Measurements from ENCODE around the gene TMEM243. TPM values are rescaled to one million over a fixed set of nuclear protein-coding genes. Genes with fewer than 3 reads are reported as not detected.

TMEM243 gene
- total and polyA plus RNA-seq, 12 donors, result 2.1 to 10.0 (median 4.8) TPM

DNA sequence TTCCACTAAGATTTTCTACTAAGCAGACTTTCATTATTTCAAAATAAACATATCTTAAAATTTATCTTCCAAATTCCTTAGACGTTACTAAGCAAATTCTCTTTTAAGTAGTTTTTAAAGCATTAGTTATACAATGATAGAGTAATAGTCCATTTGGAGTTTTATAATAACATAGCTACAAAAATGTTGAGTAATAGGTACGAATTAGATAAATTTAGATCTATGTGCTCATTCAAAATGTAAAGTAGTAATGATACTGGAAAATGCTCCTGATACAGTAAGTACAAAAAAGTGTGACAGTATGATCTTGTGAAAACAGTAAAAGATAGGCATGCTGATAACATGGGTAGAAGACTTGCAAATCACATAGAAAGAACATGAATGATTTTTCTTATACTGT lies 62.8 kb downstream of the TMEM243 start:
- H3K9me3 ChIP-seq, result no peaks in the 10 kb centered on the region
- no peak overlapping the region for H3K27ac ChIP-seq
- intact Hi-C loops (cut with DNase I), result loop anchor here in 2 of 10 donors (5.0 kb wide), 2 partner anchors 36 to 41 kb away; no protein-coding TSS in a partner anchor
- H3K27me3 ChIP-seq, result no peaks in the 10 kb centered on the region
- 59 to 63% methylated on average over 2 of the region's 2 CpGs for WGBS, 2 donors
- ATAC-seq (no peak), DNase-seq (no peak)
- TF ChIP-seq, protein P1, sequence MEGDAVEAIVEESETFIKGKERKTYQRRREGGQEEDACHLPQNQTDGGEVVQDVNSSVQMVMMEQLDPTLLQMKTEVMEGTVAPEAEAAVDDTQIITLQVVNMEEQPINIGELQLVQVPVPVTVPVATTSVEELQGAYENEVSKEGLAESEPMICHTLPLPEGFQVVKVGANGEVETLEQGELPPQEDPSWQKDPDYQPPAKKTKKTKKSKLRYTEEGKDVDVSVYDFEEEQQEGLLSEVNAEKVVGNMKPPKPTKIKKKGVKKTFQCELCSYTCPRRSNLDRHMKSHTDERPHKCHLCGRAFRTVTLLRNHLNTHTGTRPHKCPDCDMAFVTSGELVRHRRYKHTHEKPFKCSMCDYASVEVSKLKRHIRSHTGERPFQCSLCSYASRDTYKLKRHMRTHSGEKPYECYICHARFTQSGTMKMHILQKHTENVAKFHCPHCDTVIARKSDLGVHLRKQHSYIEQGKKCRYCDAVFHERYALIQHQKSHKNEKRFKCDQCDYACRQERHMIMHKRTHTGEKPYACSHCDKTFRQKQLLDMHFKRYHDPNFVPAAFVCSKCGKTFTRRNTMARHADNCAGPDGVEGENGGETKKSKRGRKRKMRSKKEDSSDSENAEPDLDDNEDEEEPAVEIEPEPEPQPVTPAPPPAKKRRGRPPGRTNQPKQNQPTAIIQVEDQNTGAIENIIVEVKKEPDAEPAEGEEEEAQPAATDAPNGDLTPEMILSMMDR (IDR thresholded peaks at IDR 0.05), result no peak
- peaks cover 0 to 67% (median 54%) of the 10 kb centered on the region in 9 donors for H3K4me1 ChIP-seq
- no peak overlapping the region for H3K4me3 ChIP-seq
- H3K36me3 ChIP-seq, result peaks cover 0 to 12% (median 0%) of the 10 kb centered on the region in 9 donors

DNA sequence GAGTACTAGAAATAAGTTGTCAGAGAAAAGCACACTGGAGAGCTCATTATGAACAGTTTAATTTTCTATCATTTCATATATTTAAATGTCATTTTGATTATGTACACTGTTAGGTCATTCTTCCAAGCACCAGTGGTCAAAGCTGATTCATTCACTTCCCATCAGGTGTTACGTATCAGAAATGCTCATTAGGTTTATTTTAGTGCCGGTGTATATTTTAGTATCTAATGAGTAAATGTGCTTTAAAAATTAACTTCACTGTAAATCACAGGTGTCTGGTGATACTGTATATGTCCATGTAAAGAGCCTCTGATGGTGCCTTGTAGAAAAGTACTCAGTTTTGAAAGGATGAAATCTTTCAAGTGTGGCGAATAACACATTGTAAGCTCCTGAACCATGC lies 63.7 kb downstream of the TMEM243 start:
- intact Hi-C loops (cut with DNase I), result loop anchor here in 3 of 10 donors (2.0 to 5.0 kb wide), 3 partner anchors 37 to 63 kb away; partner anchors contain the start of gene TMEM243 (in 2 of the 3)
- Histone ChIP-seq H3K9me3 (no peaks in the 10 kb centered on the region), H3K27ac (no peak overlapping the region), H3K4me3 (peak overlapping the region in 2 of 10 donors; percentile 1 to 86), H3K4me1 (peaks cover 0 to 73% (median 62%) of the 10 kb centered on the region in 9 donors), H3K36me3 (peaks cover 0 to 12% (median 0%) of the 10 kb centered on the region in 9 donors), H3K27me3 (no peaks in the 10 kb centered on the region)
- 65 to 73% methylated on average over 3 of the region's 3 CpGs for WGBS, 2 donors
- TF ChIP-seq, protein P1 (IDR thresholded peaks at IDR 0.05), result no peak
- DNase-seq, result no peak
- ATAC-seq, result no peak

DNA sequence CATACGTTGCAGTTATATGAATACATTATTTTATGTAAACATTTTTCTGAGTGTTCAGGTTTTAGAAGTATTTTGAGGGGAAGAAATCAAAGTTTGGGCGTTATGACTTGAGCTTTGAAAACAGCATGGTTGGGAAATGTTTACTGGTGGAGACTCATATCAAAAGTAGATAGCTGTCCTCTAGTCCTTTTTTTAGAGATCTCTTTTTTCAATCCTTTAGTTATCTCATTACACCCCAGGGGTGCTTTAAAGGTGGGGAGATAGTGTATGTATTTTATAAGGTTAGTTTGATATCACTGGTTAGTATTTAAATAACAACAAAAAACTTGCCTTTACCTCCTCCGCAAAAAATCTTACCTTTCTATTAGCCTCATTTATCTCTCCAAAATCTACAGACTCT lies 65.0 kb downstream of the TMEM243 start:
- intact Hi-C loops (cut with DNase I), result loop anchor here in 6 of 10 donors (2.0 to 5.0 kb wide), 5 partner anchors 63 to 227 kb away; partner anchors contain the start of genes TMEM243 (in 4 of the 6) and ELAPOR2 (in 3 of the 6)
- Histone ChIP-seq H3K4me3 (peak overlapping the region in 7 of 10 donors; percentile 66 to 86 (median 78)), H3K36me3 (peaks cover 0 to 8% (median 0%) of the 10 kb centered on the region in 9 donors), H3K4me1 (peaks cover 0 to 69% (median 58%) of the 10 kb centered on the region in 9 donors), H3K9me3 (no peaks in the 10 kb centered on the region), H3K27me3 (no peaks in the 10 kb centered on the region), H3K27ac (peak overlapping the region in 1 of 10 donors; percentile 97)
- TF ChIP-seq, protein P1 (IDR thresholded peaks at IDR 0.05), result no peak
- ATAC-seq (no peak), DNase-seq (no peak)
- WGBS, 2 donors, result 30 to 38% methylated on average over 3 of the region's 3 CpGs

DNA sequence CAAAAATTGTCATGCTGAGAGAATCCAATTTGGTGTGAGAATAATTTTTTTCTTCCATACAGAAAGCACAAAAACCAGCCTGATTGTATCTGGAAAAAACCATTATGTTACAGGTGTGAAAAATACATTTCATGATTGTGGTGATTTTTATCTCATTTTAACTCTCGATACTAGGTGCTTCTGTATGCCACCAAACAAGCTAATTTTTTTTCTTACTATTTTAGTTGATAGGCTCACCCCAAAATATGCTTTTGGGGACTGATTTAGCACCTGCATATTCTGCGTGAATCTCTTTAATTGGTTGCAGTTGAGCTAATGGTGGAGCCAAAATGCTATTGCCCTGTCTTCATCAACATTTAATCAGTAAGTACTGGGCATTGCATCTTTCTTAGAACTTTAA lies 65.4 kb downstream of the TMEM243 start:
- WGBS, 2 donors, result 32 to 39% methylated on average over 2 of the region's 2 CpGs
- intact Hi-C loops (cut with DNase I), result loop anchor here in 6 of 10 donors (2.0 to 5.0 kb wide), 5 partner anchors 63 to 227 kb away; partner anchors contain the start of genes TMEM243 (in 4 of the 6) and ELAPOR2 (in 3 of the 6)
- TF ChIP-seq, protein P1 (IDR thresholded peaks at IDR 0.05), result no peak
- H3K36me3 ChIP-seq, result peaks cover 0 to 8% (median 0%) of the 10 kb centered on the region in 9 donors
- peaks cover 0 to 65% (median 57%) of the 10 kb centered on the region in 9 donors for H3K4me1 ChIP-seq
- H3K27me3 ChIP-seq, result no peaks in the 10 kb centered on the region
- DNase-seq (no peak), ATAC-seq (no peak)
- peak overlapping the region in 9 of 10 donors; percentile 57 to 86 (median 78) for H3K4me3 ChIP-seq
- peak overlapping the region in 6 of 10 donors; percentile 94 to 99 (median 97) for H3K27ac ChIP-seq
- no peaks in the 10 kb centered on the region for H3K9me3 ChIP-seq

Data from heart right ventricle (tissue), 16 donors.